SKM-1 treated with dmso at 0.1 percent for 144 hours (cell line): Measurements from ENCODE around the gene STN1.

Source experiments
- DNase-seq: peaks from one replicate; lab custom pipeline; 2025; ENCODE audit not compliant: unreplicated experiment; lab: John Stamatoyannopoulos, UW

Gene STN1, protein sequence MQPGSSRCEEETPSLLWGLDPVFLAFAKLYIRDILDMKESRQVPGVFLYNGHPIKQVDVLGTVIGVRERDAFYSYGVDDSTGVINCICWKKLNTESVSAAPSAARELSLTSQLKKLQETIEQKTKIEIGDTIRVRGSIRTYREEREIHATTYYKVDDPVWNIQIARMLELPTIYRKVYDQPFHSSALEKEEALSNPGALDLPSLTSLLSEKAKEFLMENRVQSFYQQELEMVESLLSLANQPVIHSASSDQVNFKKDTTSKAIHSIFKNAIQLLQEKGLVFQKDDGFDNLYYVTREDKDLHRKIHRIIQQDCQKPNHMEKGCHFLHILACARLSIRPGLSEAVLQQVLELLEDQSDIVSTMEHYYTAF

GRCh38 chr10:103918053-103918846 is at the start of gene STN1:
TSS of gene STN1 (minus strand) at chr10:103918184. CDS start at chr10:103917594, 590 bp downstream.
- peak; percentile 99 for DNase-seq

DNA sequence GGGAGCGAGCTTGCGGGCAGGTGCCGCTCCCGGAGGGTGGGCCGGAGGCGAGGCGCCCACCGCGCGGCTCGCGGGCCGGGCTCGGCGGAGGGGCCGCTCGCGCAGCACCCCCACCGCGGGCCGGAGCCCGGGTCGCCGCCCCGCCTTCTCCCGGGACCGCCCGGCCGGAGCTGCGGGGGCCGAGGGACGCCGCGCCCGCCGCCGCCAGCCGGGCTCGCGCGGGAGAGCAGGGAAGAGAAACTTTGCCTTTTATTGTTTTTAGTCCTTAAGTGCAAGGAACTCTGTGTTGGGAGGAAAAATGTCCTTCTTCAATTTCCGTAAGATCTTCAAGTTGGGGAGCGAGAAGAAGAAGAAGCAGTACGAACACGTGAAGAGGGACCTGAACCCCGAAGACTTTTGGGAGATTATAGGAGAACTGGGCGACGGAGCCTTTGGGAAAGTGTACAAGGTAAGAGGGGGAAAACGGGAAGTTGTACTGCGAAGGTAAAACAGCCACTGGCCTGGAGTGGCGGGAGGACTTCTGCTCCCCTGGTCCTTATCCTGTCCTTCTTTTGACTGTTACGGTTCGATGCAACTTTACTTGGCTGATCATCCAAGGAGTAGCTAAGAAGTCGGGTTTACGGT is 49.6 kb upstream of the STN1 start:
- DNase-seq = peak; percentile 48

- DNase-seq = peak; percentile 76
Observed at GRCh38 chr10:103966671-103967447, 48.9 kb upstream of the STN1 start, which contains the start of gene SLK. TSS of gene SLK (plus strand) at chr10:103967140. CDS start at chr10:103967746, 606 bp downstream.

GRCh38 chr10:103960103-103960502 is 42.1 kb upstream of the STN1 start:
- no peak for DNase-seq

- no peak for DNase-seq
Observed at GRCh38 chr10:103958996-103959395, 41.0 kb upstream of the STN1 start.

- no peak for DNase-seq
Observed at GRCh38 chr10:103954543-103954942, 36.6 kb upstream of the STN1 start.

GRCh38 chr10:103951942-103952341 is 34.0 kb upstream of the STN1 start:
- DNase-seq = no peak

GRCh38 chr10:103951183-103951582 is 33.2 kb upstream of the STN1 start:
- no peak for DNase-seq

- no peak for DNase-seq
Observed at GRCh38 chr10:103949728-103950127, 31.7 kb upstream of the STN1 start.

DNA sequence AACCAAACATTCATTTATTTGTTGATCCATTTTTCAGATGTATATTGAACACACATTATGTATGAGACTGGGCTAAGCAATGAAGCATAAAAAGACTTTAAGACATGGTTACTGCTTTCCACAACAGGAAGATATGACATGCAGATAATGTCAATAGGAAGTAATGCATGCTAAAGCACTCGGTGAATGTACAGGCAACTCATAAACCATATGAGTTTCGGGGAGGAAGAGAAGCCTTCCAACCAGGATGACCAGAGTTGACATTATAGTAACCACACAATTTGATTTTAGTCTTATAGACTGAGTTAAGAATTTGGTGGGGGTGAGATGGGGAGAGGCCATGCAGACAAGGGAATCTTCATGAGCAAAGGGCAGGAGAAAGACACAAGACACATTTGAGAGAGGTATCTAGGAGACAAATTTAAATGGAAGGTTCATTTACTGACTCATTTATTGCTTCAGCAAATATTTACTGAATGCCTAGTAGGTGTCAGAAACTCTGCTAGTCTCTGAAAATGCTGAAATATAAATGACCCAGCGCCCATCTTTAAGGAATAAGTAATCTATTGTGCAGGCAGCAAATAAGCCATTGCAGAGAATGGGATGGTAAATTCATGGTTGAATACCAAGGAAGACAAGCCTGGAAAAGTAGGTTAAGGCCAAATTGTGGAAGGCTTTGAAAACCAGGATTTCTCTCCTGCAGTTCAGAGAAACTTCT is 30.0 kb upstream of the STN1 start:
- no peak for DNase-seq

- no peak for DNase-seq
Observed at GRCh38 chr10:103942866-103943265, 24.9 kb upstream of the STN1 start.

GRCh38 chr10:103941801-103942200 is 23.8 kb upstream of the STN1 start:
- DNase-seq = no peak

- DNase-seq = no peak
Observed at GRCh38 chr10:103939522-103939921, 21.5 kb upstream of the STN1 start.

DNA sequence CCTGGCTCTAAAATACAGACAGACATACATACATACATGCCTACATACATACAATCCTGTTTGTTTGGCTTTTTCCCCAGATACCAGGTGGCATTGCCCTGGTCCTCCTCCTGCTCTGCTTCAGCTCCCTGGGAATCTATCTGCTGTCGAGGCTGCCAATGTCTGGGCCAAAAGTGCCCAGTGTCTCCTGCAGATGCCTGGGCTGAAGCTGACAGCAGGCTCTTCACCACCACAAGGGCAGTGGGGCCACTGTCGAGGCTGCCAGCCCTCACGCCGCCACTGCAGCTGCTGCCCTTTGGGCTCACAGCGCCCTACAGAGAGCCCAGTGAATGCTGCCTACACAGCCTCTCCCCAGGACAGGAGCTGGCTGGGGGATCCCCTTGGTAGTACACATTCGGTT is 18.0 kb upstream of the STN1 start:
- DNase-seq = no peak

- DNase-seq = no peak
Observed at GRCh38 chr10:103934308-103934707, 16.3 kb upstream of the STN1 start.

DNA sequence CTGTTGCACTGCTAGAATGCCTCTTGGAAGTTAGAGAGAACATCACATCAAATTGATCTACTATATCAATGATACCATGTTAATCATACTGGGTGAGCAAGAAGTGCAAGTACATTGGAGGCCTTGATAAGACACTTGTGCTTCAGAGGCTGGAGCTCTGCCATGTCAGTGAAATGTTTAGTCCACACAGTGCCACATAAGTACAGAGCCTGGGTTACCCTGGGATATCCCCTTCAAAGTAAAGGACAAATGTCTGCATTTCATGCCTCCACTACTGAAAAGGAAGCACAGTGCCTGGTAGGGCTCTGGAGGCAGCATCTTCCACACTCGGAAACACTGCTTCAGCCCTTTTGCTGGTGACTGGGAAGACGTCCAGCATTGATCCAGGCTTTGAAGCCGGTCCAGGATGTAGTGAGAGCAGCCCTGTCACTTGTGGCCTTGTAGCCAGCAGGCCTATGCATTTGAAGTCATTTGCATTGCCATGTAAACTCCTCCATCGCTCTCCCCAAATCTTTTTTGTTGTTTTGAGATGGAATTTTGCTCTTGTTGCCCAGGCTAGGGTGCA is 15.7 kb upstream of the STN1 start:
- DNase-seq = no peak

GRCh38 chr10:103932971-103933370 is 15.0 kb upstream of the STN1 start:
- DNase-seq = no peak

DNA sequence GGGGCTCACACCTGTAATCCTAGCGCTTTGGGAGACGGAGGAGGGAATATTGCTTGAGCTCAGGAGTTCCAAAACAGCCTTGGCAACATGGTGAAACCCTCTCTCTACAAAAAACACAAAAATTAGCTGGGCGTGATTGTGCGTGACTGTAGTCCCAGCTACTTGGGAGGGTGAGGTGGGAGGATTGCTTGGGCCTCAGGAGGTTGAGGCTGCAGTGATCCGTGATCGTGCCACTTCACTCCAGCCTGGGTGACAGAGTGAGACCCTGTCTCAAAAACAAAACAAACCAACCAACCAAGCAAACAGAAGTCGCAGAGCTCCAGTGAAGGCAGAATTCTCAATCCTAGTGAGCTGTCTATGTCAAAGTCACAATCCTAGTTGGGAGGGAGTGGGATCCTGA is 14.3 kb upstream of the STN1 start:
- no peak for DNase-seq

DNA sequence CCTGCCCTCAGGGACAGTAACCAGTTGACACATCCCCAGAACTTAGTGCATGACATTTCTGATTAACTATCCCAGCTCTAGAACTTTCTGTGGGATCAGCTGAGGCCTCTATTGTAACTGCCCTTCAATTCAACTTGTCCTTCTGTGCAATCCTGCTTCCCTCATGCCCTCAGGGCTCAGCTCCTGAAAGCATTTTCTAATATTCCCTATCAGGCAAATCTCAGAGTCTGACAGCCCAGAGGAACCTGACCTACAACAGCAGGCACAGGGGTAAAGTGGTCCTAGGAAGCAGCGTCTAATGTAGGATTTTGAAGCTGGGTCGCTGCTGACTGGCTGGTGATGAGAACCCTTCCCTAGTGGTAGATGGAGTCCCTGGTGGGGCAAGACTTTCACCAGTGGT is 13.6 kb upstream of the STN1 start:
- no peak for DNase-seq

DNA sequence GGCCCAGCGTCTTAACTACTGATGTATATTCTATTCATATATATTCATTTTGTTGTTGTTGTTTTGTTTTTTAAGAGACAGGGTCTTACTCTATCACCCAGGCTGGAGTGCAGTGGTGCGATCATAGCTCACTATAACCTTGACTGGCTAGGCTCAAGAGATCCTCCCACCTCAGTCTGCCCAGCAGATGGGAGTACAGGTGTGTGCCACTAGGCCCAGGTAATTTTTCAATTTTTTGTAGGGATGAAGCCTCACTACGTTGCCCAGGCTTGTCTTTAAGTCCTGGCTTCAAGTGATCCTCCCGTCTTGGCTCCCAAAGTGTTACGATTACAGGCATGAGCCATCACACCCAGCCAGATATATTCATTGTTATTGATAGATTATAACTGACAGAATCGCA is 12.9 kb upstream of the STN1 start:
- no peak for DNase-seq
